ENCODE data around the gene BLOC1S1. TPM values are rescaled to one million over a fixed set of nuclear protein-coding genes. Genes with fewer than 3 reads are reported as not detected.

Gene BLOC1S1
- total RNA-seq, 4 donors from 2014 or later: 158 to 494 (median 381) TPM

- H3K27ac ChIP-seq: peak overlapping the region; percentile 21 to 86 (median 42)
- H3K4me3 ChIP-seq: peak overlapping the region in 1 of 4 donors; percentile 23
- peaks cover 21% of the 10 kb centered on the region for H3K27me3 ChIP-seq
- WGBS, 2 donors (ENCODE audit: low coverage in 1 of 2): 34% methylated on average over 13 of the region's 13 CpGs; no CpG with 5 or more reads in 1 of the 2 donors
- intact Hi-C loops (cut with DNase I; ENCODE audit: low total_unique reads): loop anchor here (10.0 kb wide), 2 partner anchors 49 to 79 kb away; partner anchors contain the start of gene DNAJC14
- TF ChIP-seq, protein P1, sequence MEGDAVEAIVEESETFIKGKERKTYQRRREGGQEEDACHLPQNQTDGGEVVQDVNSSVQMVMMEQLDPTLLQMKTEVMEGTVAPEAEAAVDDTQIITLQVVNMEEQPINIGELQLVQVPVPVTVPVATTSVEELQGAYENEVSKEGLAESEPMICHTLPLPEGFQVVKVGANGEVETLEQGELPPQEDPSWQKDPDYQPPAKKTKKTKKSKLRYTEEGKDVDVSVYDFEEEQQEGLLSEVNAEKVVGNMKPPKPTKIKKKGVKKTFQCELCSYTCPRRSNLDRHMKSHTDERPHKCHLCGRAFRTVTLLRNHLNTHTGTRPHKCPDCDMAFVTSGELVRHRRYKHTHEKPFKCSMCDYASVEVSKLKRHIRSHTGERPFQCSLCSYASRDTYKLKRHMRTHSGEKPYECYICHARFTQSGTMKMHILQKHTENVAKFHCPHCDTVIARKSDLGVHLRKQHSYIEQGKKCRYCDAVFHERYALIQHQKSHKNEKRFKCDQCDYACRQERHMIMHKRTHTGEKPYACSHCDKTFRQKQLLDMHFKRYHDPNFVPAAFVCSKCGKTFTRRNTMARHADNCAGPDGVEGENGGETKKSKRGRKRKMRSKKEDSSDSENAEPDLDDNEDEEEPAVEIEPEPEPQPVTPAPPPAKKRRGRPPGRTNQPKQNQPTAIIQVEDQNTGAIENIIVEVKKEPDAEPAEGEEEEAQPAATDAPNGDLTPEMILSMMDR (IDR thresholded peaks at IDR 0.05): no peak
- no peak for TF ChIP-seq POLR2AphosphoS5 (IDR thresholded peaks at IDR 0.05)
- H3K4me1 ChIP-seq: peaks cover 13 to 33% (median 22%) of the 10 kb centered on the region in 4 donors
- no peak for DNase-seq
- in situ Hi-C loops (cut with MboI; ENCODE audit: low pct_ligation_motif_present in 1 of 4, low pct_unique_long_range_greater_than_20kb in 1 of 4, low sequenced_read_pairs in 3 of 4): loop anchor here in 3 of 4 donors (5.0 to 10.0 kb wide), 3 partner anchors 52 to 192 kb away; partner anchors contain the start of gene DGKA (in 1 of the 3)
- H3K36me3 ChIP-seq: no peaks in the 10 kb centered on the region
- H3K9me3 ChIP-seq: no peaks in the 10 kb centered on the region
Measured at GRCh38 chr12:55745361-55746173, 29.7 kb downstream of the BLOC1S1 start.

GRCh38 chr12:55746174-55746912 is 30.5 kb downstream of the BLOC1S1 start:
- no peak for TF ChIP-seq EP300 (IDR thresholded peaks at IDR 0.05; ENCODE audit: low read depth)
- TF ChIP-seq, protein P1 (IDR thresholded peaks at IDR 0.05): no peak
- no peak for TF ChIP-seq POLR2A (IDR thresholded peaks at IDR 0.05)
- TF ChIP-seq POLR2AphosphoS5 (IDR thresholded peaks at IDR 0.05): no peak

DNA sequence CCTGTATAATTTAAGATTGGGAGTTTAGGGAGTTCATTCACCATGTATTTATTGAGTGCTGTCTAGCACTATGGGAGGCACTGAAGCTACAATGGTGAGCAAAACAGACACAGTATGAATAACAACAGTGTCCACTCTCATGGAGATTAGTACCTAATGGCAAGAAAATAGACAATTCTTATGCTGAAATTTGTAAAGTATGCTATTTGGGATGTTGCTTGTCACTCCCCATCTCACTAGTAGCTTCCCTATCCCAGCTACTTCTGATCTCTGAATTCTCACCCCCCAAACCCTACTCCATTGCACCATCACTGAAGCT is 31.0 kb downstream of the BLOC1S1 start:
- H3K9me3 ChIP-seq: no peaks in the 10 kb centered on the region
- TF ChIP-seq POLR2A (IDR thresholded peaks at IDR 0.05) (no peak), POLR2AphosphoS5 (IDR thresholded peaks at IDR 0.05) (no peak), EP300 (IDR thresholded peaks at IDR 0.05; ENCODE audit: low read depth) (no peak)
- TF ChIP-seq, protein P1 (IDR thresholded peaks at IDR 0.05): no peak
- H3K27ac ChIP-seq: no peak overlapping the region
- intact Hi-C loops (cut with DNase I; ENCODE audit: low total_unique reads): loop anchor here (10.0 kb wide), 2 partner anchors 48 to 78 kb away; partner anchors contain the start of gene DNAJC14
- H3K4me3 ChIP-seq: no peak overlapping the region
- H3K36me3 ChIP-seq: no peaks in the 10 kb centered on the region
- DNase-seq: no peak
- in situ Hi-C loops (cut with MboI; ENCODE audit: low pct_ligation_motif_present in 1 of 4, low pct_unique_long_range_greater_than_20kb in 1 of 4, low sequenced_read_pairs in 3 of 4): loop anchor here in 3 of 4 donors (5.0 to 10.0 kb wide), 3 partner anchors 50 to 190 kb away; partner anchors contain the start of gene DGKA (in 1 of the 3)
- peaks cover 17% of the 10 kb centered on the region for H3K27me3 ChIP-seq
- peaks cover 13 to 33% (median 22%) of the 10 kb centered on the region in 4 donors for H3K4me1 ChIP-seq

More at GRCh38 chr12:55746174-55746912, 30.5 kb downstream of the BLOC1S1 start:
- in situ Hi-C loops (cut with MboI; ENCODE audit: low pct_ligation_motif_present in 1 of 4, low pct_unique_long_range_greater_than_20kb in 1 of 4, low sequenced_read_pairs in 3 of 4) (loop anchor here in 3 of 4 donors (5.0 to 10.0 kb wide), 3 partner anchors 51 to 191 kb away; partner anchors contain the start of gene DGKA (in 1 of the 3)), intact Hi-C loops (cut with DNase I; ENCODE audit: low total_unique reads) (loop anchor here (10.0 kb wide), 2 partner anchors 48 to 78 kb away; partner anchors contain the start of gene DNAJC14)
- no peak for DNase-seq
- Histone ChIP-seq H3K36me3 (no peaks in the 10 kb centered on the region), H3K4me1 (peaks cover 13 to 33% (median 22%) of the 10 kb centered on the region in 4 donors), H3K9me3 (no peaks in the 10 kb centered on the region), H3K27me3 (peaks cover 21% of the 10 kb centered on the region), H3K27ac (peak overlapping the region in 3 of 4 donors; percentile 38 to 86 (median 47)), H3K4me3 (no peak overlapping the region)
- WGBS, 2 donors (ENCODE audit: low coverage in 1 of 2): 50 to 51% methylated on average over 2 to 3 of the region's 3 CpGs

Measured in transverse colon (tissue), 4 donors.